D721Med (cell line): ENCODE data around the gene SLAIN1.
"Not testable (repeated sequence)": the region's sequence is repeated elsewhere in the genome, so short reads cannot be mapped to it uniquely, and the experiment has no call there.

Experiments
- DNase-seq: peaks from one replicate; pipeline ENCODE4 v3.0.0; 2011; ENCODE audit warnings: low spot score; ENCODE audit not compliant: insufficient read length
- FAIRE-seq: peaks from 2 replicates; lab custom pipeline; 2011; peaks lifted over from hg19 to GRCh38; lab: Jason Lieb, UNC
- TF ChIP-seq, protein P1 (sequence below): IDR thresholded peaks from 2 replicates; pipeline ENCODE4 v1.5.1; 2012; ENCODE audit warnings: mild to moderate bottlenecking, control low read depth; ENCODE audit not compliant: insufficient read depth; ENCODE audit errors: missing control alignments

SLAIN1 gene

DNA sequence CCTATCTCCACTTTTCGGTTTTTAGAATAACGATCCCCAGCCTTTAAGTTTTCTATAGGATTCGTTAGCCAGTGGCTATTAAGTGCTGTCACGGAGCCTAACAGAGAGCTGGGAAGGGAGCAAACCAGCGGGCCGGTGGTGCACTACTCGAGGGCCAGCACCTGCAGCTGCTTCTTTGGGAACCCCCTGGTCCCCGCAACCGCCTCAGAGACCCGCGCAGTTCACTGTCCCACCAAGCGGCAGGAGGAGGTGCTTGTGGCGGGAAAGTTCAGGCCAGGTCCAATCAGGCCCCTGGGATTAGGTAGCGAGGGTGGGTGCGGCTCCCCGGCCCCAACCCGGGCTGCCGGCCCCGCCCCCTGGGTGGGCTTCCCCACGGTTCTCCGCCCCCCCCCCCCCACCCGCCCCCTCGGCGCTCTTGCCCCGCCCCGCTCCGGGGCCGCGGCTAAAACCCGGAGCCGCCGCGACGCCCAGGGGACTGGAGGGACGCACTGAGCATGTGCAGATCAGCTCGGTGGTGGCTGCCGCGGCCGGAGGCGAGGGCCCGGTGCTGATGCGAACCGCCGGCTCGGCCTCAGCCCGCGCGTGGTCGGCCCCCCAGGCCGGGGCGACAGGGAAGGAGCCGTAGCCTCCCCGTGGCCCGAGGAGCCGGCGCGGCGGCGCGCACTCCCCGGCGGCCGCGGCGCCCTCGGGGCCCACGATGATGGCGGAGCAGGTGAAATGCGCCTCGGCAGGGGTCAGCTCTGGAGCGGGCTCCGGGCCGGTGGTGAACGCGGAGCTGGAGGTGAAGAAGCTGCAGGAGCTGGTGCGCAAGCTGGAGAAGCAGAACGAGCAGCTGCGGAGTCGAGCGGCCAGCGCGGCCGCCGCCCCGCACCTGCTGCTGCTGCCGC is at the start of gene SLAIN1:
Gene SLAIN1, plus strand, starts transcription at position 471 of the 887 bp plus-strand sequence. Its CDS starts 227 bp downstream, at position 698.
- DNase-seq, result peak; percentile 49
- TF ChIP-seq, protein P1, sequence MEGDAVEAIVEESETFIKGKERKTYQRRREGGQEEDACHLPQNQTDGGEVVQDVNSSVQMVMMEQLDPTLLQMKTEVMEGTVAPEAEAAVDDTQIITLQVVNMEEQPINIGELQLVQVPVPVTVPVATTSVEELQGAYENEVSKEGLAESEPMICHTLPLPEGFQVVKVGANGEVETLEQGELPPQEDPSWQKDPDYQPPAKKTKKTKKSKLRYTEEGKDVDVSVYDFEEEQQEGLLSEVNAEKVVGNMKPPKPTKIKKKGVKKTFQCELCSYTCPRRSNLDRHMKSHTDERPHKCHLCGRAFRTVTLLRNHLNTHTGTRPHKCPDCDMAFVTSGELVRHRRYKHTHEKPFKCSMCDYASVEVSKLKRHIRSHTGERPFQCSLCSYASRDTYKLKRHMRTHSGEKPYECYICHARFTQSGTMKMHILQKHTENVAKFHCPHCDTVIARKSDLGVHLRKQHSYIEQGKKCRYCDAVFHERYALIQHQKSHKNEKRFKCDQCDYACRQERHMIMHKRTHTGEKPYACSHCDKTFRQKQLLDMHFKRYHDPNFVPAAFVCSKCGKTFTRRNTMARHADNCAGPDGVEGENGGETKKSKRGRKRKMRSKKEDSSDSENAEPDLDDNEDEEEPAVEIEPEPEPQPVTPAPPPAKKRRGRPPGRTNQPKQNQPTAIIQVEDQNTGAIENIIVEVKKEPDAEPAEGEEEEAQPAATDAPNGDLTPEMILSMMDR, result no peak
- FAIRE-seq, result no peak

DNA sequence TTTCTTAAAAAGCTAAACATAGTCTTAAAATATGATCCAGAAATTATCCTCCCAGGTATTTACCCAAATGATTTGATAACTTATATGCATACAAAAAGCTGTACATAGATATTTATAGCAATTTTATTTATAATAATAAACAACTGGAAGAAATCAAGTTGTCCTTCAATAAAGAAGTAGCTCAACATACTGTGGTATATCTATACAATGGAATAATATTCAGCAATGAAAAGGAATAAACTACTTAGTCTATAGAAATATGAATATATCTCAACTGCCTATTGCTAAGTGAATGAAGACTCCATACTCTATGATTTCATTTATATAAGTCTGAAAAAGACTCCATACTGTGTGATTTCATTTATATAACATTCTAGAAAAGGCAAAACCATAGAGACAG is 47.1 kb upstream of the SLAIN1 start:
- TF ChIP-seq, protein P1, result no peak
- no peak for FAIRE-seq
- DNase-seq, result no peak

DNA sequence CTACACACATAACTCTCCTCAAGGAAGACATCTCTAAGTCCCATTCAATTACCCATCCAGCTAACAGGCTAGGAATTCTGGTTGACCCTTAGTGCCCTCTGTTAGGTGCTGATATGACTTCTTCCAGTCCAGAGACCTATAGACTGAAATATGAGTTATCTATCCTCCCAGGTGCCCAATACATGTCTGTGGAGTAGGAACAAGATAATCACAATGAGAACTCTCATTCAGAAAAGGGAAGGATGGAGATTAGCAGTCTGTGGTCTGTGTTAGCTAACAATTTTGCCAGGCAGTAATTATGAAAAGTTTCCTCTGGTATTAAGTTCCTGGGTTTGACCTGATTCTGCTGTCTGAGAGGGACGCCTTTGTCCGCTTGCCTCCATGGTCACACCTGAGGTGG is 44.2 kb upstream of the SLAIN1 start:
- DNase-seq, result no peak
- TF ChIP-seq, protein P1, result no peak
- FAIRE-seq, result no peak

DNA sequence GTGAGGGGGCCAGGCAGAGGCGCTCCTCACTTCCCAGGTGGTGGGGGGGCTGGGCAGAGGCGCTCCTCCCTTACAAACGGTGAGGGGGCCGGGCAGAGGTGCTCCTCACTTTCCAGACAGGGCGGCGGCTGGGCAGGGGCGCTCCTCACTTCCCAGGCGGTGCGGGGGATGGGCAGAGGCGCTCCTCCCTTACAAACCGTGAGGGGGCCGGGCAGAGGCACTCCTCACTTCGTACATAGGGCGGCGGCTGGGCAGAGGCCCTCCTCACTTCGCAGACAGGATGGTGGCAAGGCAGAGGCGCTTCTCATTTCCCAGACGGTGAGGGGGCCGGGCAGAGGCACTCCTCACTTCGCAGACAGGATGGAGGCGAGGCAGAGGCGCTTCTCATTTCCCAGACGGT is 37.5 kb upstream of the SLAIN1 start:
- not testable (repeated sequence) for DNase-seq, FAIRE-seq

DNA sequence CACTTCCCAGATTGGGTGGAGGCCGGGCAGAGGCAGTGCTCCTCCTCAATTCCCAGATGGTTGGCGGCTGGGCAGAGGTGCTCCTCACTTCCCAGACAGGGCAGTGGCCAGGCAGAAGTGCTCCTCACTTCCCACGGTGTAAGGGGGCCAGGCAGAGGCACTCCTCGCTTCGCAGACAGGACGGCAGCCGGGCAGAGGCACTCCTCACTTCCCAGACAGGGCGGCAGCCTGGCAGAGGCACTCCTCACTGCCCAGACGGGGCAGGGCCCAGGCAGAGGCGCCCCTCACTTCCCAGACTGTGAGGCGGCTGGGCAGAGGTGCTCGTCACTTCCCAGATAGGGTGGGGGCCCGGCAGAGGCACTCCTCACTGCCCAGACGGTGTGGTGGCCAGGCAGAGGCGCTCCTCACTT is 36.6 kb upstream of the SLAIN1 start:
- DNase-seq (no peak), FAIRE-seq (no peak)
- TF ChIP-seq, protein P1, result no peak

DNA sequence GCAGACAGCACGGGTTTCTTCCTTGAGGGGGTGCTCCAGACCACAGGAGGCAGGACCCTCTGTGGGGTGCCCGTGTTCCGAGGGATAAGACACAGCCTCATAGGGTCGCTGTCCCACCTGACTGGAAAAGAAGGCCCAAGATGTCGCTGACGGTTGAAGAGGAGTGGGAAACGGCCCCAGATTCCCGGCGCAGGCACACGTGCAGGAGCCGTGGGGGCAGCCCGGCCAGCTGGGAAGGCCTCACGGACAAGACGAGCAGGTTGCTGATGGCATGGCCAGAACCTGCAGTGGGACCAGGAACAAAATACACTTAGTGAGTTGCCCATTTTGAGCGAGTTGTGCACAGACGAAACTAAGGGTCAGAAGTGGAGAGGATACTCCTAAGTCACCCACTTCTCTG is 35.2 kb upstream of the SLAIN1 start:
- DNase-seq, FAIRE-seq: not testable (repeated sequence)

DNA sequence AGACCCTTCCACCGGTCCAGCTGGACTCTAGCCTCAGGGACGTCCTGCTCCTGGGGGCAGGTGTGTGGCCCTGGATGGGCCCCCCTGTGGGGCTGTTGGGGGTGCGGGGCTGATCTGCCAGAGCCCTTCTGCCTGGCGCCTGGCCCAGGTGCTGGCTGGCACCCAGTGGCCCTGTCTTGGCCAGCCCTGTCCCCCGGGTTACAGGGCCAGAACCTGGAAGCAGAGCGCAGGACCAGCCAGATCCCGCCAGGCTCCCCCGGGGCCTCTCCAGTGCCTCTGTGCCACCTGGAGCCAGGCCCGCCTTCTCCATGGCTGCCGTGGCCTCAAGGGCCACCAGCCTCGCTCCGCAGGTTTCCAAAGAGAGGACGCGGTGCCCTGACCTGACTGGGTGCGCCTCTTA is 34.7 kb upstream of the SLAIN1 start:
- not testable (repeated sequence) for FAIRE-seq, DNase-seq

DNA sequence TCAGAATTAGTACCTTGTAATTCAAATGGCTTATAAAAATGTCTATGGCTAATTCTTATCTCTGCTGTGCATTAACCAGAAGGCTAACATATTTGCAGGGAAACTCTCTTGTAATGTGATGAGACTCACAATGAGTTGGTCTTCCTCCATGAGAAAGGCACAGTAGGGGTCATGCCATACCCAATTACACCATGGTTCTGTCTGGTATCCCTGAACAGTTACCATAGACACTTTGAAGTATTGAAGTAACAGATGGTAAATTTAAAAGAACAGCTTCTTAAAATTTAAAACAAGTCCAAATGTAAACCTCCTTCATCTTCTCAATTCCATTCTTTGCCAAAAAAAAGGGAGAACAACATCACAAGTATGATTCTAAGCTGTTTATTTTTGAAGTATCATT is 22.6 kb upstream of the SLAIN1 start:
- no peak for FAIRE-seq
- no peak for DNase-seq
- TF ChIP-seq, protein P1, result no peak

DNA sequence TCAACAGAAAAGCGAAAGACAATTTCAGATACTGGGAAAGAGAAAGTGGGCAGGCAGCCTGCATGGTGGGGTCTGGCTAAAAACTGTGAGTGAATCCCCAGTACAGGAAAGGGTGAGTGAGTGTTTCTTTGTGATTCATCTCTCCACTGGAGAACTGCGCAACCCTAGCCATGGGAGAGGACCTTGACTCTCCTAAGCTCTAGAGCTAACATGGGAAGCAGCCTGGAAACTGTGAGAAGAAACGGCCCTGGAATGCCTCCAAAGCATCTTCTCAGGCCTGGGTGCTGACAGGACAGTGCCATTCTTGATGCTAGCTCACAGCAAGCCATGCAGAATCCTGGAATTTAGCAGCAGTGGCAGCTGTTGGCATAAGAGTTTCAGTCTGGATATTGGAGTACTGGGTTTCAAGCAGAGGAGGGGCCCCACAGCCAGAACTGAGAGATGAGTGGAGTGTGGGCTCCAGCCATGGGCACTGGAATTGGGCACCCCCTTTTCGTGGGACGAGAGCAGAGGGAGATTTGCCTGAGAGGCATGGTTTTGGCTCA is 18.7 kb upstream of the SLAIN1 start:
- FAIRE-seq (no peak), DNase-seq (no peak)
- TF ChIP-seq, protein P1, result no peak
